HG02798 (cell line): ENCODE data around the gene IDH3B.

Experiments used
- ATAC-seq: cut with Tn5 transposase; IDR thresholded peaks from one replicate; pipeline ENCODE4 v1.9.1; 2021; ENCODE audit warnings: mild to moderate bottlenecking; ENCODE audit not compliant: unreplicated experiment, poor library complexity

IDH3B gene

DNA sequence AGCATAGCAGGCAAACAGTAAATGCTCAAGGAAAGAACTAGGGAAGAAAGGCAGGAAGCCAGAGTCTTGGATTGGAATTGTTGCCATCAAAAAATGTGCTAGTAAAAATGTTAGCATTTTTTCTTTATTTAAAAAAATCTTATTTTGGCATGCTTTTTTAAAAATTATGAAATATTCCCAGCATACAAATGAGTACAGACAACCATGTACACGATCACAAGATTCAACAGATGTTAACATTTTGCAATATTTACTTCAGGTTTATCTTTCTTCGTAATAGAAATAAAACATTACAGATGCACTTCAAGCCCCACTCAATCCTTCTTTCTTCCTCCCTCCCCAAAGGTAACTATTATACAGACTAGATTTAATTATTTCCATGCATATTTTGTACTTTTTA lies 39.0 kb downstream of the IDH3B start:
- no peak for ATAC-seq

DNA sequence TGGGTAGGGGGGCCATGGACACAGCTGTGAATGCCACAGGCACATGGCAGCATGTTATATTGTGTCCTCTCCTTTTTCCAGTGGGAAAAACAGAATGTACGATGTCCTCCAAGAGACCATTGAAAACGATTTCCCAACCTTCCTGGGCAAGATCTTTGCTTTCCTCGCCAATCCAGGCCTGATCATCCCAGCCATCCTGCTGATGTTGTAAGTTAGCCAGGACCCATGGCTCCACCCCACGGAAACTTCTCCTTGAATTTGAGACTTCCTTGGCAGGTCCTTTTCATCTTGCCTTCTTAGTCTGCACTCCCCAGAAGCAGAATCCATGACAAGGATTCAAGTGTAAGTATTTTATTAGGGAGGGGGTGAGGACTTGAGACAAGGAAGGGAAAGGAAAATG lies 39.8 kb downstream of the IDH3B start:
- ATAC-seq, result no peak

DNA sequence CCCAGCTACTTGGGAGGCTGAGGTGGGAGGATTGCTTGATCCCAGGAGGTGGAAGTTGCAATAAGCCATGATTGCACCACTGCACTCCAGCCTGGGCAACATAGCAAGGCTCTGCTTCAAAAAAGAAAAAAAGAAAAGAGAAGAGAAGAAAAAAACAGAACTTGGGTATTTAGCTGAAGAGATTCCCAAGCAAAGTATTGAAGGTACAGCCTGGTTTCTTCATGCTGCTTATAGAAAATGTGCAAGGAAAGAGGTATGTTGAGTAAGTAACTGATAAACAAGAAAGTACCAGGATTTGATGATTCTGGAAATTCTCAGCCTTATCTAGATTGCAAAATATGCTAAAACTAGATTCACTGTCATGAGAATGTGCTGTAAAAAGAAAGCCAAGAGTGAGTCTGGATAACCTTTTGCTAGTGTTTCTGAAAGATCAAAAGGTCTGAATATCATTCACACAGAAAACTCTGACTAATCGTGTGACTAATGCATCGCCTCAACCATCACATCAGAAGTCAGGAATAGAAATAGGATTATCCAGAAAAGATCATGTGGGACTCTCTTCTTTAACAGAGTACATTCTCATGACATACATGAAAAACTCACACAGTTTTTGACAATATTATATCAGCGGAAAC lies 43.9 kb downstream of the IDH3B start:
- no peak for ATAC-seq

DNA sequence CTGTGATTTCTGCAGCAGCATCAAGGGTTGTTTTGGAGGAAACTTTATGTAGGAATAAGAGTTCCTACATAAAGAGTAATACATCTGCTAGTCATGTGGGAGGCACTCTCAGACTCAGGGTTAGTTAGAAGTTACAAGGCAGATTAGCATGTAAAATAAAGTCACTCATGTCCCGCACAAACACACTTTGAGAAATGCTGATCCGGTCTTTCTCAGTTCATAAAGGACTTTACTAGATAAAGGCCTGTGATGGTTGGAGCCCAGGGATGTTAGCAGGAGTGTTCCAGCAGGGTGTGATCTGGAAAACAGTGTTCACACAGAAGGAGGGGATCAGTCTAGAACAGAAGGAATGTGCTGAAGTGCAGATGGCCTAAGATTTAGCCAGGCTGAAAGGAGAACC lies 44.7 kb downstream of the IDH3B start:
- ATAC-seq, result no peak

DNA sequence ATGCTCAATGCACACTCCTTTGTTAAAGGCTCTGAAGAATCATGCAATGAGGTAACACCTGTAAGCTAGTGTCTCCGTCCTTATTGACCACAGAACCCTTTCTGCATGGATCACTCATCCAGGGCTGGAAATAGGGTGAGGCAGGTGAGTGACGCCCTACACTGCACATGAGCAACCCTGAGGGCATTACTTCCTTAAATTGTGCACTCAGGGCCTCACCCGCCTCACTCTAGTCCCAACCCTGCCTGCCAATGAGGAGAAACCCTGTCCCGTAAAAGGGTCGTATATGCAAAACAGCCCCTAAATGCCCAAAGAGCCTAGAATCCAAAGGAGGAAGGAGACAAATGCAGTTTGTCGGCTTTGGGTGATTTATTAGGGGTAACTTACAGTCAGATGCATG lies 45.2 kb downstream of the IDH3B start:
- no peak for ATAC-seq

DNA sequence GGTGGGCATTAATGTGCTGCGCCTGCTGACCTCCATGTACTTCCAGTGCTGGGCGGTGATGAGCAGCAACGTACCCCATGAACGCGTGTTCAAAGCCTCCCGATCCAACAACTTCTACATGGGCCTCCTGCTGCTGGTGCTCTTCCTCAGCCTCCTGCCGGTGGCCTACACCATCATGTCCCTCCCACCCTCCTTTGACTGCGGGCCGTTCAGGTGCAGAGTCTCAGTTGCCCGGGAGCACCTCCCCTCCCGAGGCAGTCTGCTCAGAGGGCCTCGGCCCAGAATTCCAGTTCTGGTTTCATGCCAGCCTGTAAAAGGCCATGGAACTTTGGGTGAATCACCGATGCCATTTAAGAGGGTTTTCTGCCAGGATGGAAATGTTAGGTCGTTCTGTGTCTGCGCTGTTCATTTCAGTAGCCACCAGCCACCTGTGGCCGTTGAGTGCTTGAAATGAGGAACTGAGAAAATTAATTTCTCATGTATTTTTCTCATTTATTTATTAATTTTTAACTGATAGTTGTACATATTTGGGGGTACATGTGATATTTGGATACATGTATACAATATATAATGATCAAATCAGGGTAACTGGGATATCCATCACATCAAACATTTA lies 46.8 kb downstream of the IDH3B start:
- ATAC-seq, result no peak

DNA sequence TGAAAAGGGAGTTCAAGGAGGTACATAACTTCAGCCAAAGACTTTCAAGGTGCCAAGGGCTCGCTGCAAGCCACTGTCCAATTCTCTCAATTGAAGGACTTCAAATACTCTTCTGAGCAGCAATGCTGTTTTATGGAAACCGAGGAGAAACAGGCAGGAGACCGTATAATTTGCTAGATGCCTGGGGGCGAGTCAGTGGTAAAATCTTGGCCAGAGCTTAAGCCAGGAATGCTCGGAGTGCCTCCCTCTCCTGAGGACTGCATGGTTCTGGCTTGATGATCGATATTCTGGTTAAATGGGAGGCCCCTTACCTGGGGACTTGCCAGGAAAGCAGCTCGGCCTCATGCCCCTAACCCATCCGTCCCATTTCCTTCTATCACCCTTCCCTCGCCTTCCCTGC lies 47.4 kb downstream of the IDH3B start:
- no peak for ATAC-seq

DNA sequence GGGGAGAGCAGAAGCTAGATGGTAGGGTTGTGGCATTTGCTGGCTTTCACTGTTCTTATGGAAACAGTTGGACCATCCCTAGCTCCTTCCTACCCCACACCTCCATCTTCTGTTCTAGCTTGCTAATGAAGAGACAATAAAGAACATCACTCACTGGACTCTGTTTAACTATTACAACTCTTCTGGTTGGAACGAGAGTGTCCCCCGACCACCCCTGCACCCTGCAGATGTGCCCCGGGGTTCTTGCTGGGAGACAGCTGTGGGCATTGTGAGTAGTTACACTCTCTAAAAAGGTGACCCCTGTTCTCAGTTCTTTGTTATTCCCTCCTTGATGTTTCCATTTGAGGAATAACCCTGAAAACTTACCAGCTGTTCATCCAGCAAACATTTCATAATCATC lies 51.9 kb downstream of the IDH3B start:
- no peak for ATAC-seq

DNA sequence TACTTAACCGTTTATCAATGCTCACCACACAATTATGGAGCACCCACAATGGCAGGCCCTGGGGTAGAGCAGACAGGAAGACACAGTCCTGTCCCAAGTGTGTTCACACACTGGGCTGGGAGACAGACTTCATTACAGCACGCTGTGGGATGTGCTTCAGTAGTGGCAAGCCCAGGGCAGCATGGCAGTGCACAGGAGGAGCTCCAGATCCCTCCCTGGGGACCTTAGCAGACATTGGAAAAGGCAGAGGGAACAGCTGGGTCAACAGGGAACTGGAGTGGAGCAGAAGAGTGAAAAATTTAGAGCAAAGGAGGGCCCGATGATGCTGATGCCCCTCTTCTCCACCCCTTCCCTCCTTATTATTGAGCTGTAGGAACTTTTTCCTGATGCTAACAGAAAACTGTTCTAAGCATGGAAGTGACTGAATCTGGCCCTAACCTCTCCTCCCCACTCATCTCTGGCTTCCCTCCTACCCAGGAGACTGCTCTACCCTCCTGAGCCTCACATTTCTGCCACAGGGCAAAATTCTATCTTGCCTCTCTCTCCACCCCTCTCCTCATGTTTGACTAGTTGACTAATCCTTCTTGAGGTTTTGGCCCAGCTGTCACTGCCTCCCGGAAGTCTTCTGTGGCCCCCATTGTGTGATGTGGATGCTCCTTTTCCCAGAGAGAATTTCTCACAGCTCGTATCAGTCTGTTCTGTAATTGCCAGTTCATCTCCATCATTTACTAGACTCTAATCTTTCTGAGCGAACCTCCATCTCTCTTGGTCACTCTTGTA lies 52.9 kb downstream of the IDH3B start:
- no peak for ATAC-seq

DNA sequence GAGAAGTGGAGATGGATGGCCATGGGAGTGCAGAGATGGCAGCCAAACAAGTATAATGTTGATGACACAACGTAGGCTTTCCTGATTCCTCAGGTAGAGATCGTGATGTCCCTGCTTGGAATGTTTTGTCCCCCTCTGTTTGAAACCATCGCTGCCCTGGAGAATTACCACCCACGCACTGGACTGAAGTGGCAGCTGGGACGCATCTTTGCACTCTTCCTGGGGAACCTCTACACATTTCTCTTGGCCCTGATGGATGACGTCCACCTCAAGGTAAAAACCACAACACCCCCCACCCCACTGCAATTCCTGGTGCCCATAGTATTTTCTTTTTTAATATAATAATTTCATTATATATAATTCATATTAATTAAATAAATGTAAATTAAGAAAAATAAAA lies 53.7 kb downstream of the IDH3B start:
- no peak for ATAC-seq
